ENCODE results near the gene MYL7. TPM values are rescaled to one million over a fixed set of nuclear protein-coding genes. Genes with fewer than 3 reads are reported as not detected.

The MYL7 gene
- total and polyA plus RNA-seq, 2 of the 4 experiments (the other 2 are of a cell fraction): 0.24 TPM; not detected in 1

DNA sequence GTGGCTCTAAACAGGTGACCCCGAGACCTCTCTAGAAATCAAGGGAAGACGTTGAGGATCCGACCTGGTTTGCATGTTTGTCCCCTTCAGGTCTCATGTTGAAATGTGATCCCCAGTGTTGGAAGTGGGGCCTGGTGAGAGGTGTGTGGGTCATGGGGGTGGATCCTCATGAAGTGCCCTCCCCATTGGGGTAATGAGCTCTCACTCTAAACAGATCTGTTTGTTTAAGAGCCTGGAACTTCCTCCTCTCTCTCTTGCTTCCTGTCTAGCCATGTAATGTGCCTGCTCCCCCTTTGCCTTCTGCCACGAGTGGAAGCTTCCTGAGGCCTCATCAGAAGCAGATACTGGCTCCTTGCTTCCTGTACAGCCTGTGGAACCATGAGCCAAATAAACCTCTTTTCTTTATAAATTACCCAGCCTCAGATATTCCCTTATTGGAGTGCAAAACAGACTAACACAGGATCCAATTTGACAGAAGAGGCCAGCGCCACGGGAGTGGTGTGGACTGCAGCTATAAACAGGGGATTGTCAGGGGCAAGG is 48.0 kb downstream of the MYL7 start:
- no TSS peak for BruUV-seq (replicated peaks)
- H4K20me1 ChIP-seq (ENCODE audit: insufficient read depth, low read length): no peaks in the 10 kb centered on the region
- dilution Hi-C loops (cut with HindIII; ENCODE audit: low sequenced_read_pairs, unreplicated experiment): no loop called here
- no peak overlapping the region for H3K4me2 ChIP-seq (ENCODE audit: low read depth, low read length)
- intact Hi-C loops (cut with micrococcal nuclease): no loop called here
- H2BK5ac ChIP-seq (ENCODE audit: low read depth, low read length, poor library complexity, severe bottlenecking): no peak overlapping the region
- H3K23ac ChIP-seq (ENCODE audit: low read depth, low read length): no peak overlapping the region
- TF ChIP-seq POLR2A (IDR thresholded peaks at IDR 0.05; ENCODE audit: low read depth, low read length) (no peak), BHLHE40 (IDR thresholded peaks at IDR 0.05; ENCODE audit: low read depth, low read length) (no peak), RAD21 (IDR thresholded peaks at IDR 0.05; ENCODE audit: low read length) (no peak), CHD1 (IDR thresholded peaks at IDR 0.05; ENCODE audit: low read depth, low read length) (no peak), NFE2L2 (IDR thresholded peaks at IDR 0.05; ENCODE audit: low read depth, low read length) (no peak), SMC3 (IDR thresholded peaks at IDR 0.05; ENCODE audit: low read depth, low read length) (no peak), FOS (IDR thresholded peaks at IDR 0.05; ENCODE audit: low read depth, low read length) (no peak), CTCF (conservative IDR thresholded peaks at IDR 0.05; ENCODE audit: low read depth, low read length) (no peak), MXI1 (IDR thresholded peaks at IDR 0.05; ENCODE audit: borderline replicate concordance, low read depth, low read length) (no peak), RCOR1 (IDR thresholded peaks at IDR 0.05; ENCODE audit: insufficient replicate concordance, low read length) (no peak), MAFK (IDR thresholded peaks at IDR 0.05; ENCODE audit: low read depth, low read length) (no peak), RFX5 (IDR thresholded peaks at IDR 0.05; ENCODE audit: low read depth, low read length) (no peak), CEBPB (IDR thresholded peaks at IDR 0.05; ENCODE audit: low read depth, low read length) (no peak), MAZ (IDR thresholded peaks at IDR 0.05; ENCODE audit: borderline replicate concordance, low read depth, low read length) (no peak)
- TF ChIP-seq, protein P1, sequence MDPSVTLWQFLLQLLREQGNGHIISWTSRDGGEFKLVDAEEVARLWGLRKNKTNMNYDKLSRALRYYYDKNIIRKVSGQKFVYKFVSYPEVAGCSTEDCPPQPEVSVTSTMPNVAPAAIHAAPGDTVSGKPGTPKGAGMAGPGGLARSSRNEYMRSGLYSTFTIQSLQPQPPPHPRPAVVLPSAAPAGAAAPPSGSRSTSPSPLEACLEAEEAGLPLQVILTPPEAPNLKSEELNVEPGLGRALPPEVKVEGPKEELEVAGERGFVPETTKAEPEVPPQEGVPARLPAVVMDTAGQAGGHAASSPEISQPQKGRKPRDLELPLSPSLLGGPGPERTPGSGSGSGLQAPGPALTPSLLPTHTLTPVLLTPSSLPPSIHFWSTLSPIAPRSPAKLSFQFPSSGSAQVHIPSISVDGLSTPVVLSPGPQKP (IDR thresholded peaks at IDR 0.05; ENCODE audit: borderline replicate concordance, low read depth, low read length): no peak
- TF ChIP-seq, protein P2, sequence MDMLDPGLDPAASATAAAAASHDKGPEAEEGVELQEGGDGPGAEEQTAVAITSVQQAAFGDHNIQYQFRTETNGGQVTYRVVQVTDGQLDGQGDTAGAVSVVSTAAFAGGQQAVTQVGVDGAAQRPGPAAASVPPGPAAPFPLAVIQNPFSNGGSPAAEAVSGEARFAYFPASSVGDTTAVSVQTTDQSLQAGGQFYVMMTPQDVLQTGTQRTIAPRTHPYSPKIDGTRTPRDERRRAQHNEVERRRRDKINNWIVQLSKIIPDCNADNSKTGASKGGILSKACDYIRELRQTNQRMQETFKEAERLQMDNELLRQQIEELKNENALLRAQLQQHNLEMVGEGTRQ (IDR thresholded peaks at IDR 0.05; ENCODE audit: low read depth, low read length): no peak
- H2AFZ ChIP-seq (replicated peaks; ENCODE audit: low read length, poor library complexity): no peak overlapping the region
- H3K9me3 ChIP-seq (ENCODE audit: control insufficient read depth, insufficient read depth, low read length): no peaks in the 10 kb centered on the region
- WGBS, 2 experiments (ENCODE audit: extremely low coverage in 2 of 2, insufficient read length in 1 of 2): 92% methylated on average over 2 of the region's 6 CpGs; no CpG with 5 or more reads in 1 of the 2 experiments
- H3K4ac ChIP-seq (ENCODE audit: low read depth, low read length): no peak overlapping the region
- no peak overlapping the region for H2AK5ac ChIP-seq (ENCODE audit: low read depth, low read length)
- ATAC-seq (ENCODE audit: low read depth) (no peak), DNase-seq (no peak)
- ChIA-PET CTCF (no interaction called here), POLR2A (ENCODE audit: unreplicated experiment) (no interaction called here)
- no peak overlapping the region for H3K9ac ChIP-seq (ENCODE audit: low read depth, low read length)
- H3K36me3 ChIP-seq (ENCODE audit: control insufficient read depth, insufficient read depth, low read length): no peaks in the 10 kb centered on the region
- no peak overlapping the region for H2AK9ac ChIP-seq (replicated peaks; ENCODE audit: low read depth, low read length, poor library complexity)
- H3K27ac ChIP-seq (ENCODE audit: insufficient read depth, low read length): no peak overlapping the region
- H4K8ac ChIP-seq (ENCODE audit: low read depth in 2 of 2, low read length in 2 of 2): no peak overlapping the region
- no peak overlapping the region for H3K4me3 ChIP-seq (ENCODE audit: insufficient read depth, low read depth, low read length)
- no peak overlapping the region for H4K91ac ChIP-seq (ENCODE audit: insufficient read depth, low read depth, low read length)
- no peak overlapping the region for H3K18ac ChIP-seq (ENCODE audit: low read depth, low read length)
- no peaks in the 10 kb centered on the region for H3K27me3 ChIP-seq (ENCODE audit: control insufficient read depth, insufficient read depth, low read length)
- no peak overlapping the region for H2BK15ac ChIP-seq (ENCODE audit: low read depth, low read length)
- no peak overlapping the region for H2BK20ac ChIP-seq (ENCODE audit: low read depth, low read length)
- no peak overlapping the region for H2BK120ac ChIP-seq (ENCODE audit: low read depth, low read length)
- H3K4me1 ChIP-seq (ENCODE audit: control insufficient read depth, insufficient read depth, low read length): peaks cover 10% of the 10 kb centered on the region
- H3K14ac ChIP-seq (replicated peaks; ENCODE audit: low read depth, low read length): no peak overlapping the region
- no peak overlapping the region for H3K56ac ChIP-seq (ENCODE audit: extremely low read depth, insufficient read depth, low read length)
- H4K5ac ChIP-seq (ENCODE audit: low read depth, low read length): no peak overlapping the region
- in situ Hi-C loops (cut with MboI; ENCODE audit: low sequenced_read_pairs): no loop called here
- peaks cover 8% of the 10 kb centered on the region; the same call in 1 of the 2 replicates for H3K9me1 ChIP-seq (ENCODE audit: insufficient read depth, low read length)
- H3K79me1 ChIP-seq (ENCODE audit: low read depth in 1 of 2, low read length in 2 of 2): no peaks in the 10 kb centered on the region
